ENCODE data around the gene CLTB. TPM values are rescaled to one million over a fixed set of nuclear protein-coding genes. Genes with fewer than 3 reads are reported as not detected.

Gene CLTB
- total and polyA plus RNA-seq, 2 of the 8 experiments (the other 6 are each of a cell fraction or from before 2014, with no cell fraction given): 25.9 to 34.9 TPM

DNA sequence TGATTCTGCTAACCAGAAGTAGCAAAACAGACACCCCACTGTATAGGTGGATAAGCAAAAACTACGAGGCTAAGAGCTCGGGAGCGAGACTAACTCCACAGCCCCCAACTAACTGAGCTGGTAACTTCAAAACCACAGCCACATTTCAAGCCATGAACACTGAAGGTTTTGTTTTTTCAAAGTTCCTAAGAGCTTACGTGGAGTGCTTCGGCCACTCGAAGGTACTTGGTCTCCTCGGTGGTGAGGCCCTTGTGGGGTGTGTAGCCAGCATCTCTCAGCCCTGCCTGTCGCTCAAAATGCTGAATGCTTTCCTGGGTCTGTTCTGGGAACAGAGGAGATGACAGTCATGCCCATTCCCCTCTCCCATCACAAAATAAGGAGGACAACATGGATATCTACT is 65.9 kb downstream of the CLTB start (continued):
- TF ChIP-seq, protein P1, sequence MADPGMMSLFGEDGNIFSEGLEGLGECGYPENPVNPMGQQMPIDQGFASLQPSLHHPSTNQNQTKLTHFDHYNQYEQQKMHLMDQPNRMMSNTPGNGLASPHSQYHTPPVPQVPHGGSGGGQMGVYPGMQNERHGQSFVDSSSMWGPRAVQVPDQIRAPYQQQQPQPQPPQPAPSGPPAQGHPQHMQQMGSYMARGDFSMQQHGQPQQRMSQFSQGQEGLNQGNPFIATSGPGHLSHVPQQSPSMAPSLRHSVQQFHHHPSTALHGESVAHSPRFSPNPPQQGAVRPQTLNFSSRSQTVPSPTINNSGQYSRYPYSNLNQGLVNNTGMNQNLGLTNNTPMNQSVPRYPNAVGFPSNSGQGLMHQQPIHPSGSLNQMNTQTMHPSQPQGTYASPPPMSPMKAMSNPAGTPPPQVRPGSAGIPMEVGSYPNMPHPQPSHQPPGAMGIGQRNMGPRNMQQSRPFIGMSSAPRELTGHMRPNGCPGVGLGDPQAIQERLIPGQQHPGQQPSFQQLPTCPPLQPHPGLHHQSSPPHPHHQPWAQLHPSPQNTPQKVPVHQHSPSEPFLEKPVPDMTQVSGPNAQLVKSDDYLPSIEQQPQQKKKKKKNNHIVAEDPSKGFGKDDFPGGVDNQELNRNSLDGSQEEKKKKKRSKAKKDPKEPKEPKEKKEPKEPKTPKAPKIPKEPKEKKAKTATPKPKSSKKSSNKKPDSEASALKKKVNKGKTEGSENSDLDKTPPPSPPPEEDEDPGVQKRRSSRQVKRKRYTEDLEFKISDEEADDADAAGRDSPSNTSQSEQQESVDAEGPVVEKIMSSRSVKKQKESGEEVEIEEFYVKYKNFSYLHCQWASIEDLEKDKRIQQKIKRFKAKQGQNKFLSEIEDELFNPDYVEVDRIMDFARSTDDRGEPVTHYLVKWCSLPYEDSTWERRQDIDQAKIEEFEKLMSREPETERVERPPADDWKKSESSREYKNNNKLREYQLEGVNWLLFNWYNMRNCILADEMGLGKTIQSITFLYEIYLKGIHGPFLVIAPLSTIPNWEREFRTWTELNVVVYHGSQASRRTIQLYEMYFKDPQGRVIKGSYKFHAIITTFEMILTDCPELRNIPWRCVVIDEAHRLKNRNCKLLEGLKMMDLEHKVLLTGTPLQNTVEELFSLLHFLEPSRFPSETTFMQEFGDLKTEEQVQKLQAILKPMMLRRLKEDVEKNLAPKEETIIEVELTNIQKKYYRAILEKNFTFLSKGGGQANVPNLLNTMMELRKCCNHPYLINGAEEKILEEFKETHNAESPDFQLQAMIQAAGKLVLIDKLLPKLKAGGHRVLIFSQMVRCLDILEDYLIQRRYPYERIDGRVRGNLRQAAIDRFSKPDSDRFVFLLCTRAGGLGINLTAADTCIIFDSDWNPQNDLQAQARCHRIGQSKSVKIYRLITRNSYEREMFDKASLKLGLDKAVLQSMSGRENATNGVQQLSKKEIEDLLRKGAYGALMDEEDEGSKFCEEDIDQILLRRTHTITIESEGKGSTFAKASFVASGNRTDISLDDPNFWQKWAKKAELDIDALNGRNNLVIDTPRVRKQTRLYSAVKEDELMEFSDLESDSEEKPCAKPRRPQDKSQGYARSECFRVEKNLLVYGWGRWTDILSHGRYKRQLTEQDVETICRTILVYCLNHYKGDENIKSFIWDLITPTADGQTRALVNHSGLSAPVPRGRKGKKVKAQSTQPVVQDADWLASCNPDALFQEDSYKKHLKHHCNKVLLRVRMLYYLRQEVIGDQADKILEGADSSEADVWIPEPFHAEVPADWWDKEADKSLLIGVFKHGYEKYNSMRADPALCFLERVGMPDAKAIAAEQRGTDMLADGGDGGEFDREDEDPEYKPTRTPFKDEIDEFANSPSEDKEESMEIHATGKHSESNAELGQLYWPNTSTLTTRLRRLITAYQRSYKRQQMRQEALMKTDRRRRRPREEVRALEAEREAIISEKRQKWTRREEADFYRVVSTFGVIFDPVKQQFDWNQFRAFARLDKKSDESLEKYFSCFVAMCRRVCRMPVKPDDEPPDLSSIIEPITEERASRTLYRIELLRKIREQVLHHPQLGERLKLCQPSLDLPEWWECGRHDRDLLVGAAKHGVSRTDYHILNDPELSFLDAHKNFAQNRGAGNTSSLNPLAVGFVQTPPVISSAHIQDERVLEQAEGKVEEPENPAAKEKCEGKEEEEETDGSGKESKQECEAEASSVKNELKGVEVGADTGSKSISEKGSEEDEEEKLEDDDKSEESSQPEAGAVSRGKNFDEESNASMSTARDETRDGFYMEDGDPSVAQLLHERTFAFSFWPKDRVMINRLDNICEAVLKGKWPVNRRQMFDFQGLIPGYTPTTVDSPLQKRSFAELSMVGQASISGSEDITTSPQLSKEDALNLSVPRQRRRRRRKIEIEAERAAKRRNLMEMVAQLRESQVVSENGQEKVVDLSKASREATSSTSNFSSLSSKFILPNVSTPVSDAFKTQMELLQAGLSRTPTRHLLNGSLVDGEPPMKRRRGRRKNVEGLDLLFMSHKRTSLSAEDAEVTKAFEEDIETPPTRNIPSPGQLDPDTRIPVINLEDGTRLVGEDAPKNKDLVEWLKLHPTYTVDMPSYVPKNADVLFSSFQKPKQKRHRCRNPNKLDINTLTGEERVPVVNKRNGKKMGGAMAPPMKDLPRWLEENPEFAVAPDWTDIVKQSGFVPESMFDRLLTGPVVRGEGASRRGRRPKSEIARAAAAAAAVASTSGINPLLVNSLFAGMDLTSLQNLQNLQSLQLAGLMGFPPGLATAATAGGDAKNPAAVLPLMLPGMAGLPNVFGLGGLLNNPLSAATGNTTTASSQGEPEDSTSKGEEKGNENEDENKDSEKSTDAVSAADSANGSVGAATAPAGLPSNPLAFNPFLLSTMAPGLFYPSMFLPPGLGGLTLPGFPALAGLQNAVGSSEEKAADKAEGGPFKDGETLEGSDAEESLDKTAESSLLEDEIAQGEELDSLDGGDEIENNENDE (IDR thresholded peaks at IDR 0.05; ENCODE audit: insufficient replicate concordance, low read length): no peak
- no peak for TF ChIP-seq KDM5A (IDR thresholded peaks at IDR 0.05; ENCODE audit: low read length)
- no peak for TF ChIP-seq CHD2 (IDR thresholded peaks at IDR 0.05; ENCODE audit: low read length)
- TF ChIP-seq CEBPB (IDR thresholded peaks at IDR 0.05; ENCODE audit: low read depth, low read length): no peak
- TF ChIP-seq EP300 (IDR thresholded peaks at IDR 0.05; ENCODE audit: borderline replicate concordance in 1 of 2, low read depth in 2 of 2, low read length in 2 of 2): no peak
- no peak for TF ChIP-seq RNF2 (IDR thresholded peaks at IDR 0.05; ENCODE audit: borderline replicate concordance, low read depth, low read length, missing control alignments, poor library complexity, severe bottlenecking)
- TF ChIP-seq KDM4A (IDR thresholded peaks at IDR 0.05; ENCODE audit: low read depth, low read length, severe bottlenecking): no peak
- no peak for TF ChIP-seq EZH2 (IDR thresholded peaks at IDR 0.05; ENCODE audit: low read depth, low read length, severe bottlenecking)
- no peak for TF ChIP-seq SIX5 (IDR thresholded peaks at IDR 0.05; ENCODE audit: low read depth, low read length)
- TF ChIP-seq CBX8 (IDR thresholded peaks at IDR 0.05; ENCODE audit: borderline replicate concordance, low read depth, low read length): no peak
- no peak for TF ChIP-seq JUN (IDR thresholded peaks at IDR 0.05; ENCODE audit: low read depth, low read length)

Measured in H1 (cell line).